ENCODE data around the gene C11orf42.

The C11orf42 gene

DNA sequence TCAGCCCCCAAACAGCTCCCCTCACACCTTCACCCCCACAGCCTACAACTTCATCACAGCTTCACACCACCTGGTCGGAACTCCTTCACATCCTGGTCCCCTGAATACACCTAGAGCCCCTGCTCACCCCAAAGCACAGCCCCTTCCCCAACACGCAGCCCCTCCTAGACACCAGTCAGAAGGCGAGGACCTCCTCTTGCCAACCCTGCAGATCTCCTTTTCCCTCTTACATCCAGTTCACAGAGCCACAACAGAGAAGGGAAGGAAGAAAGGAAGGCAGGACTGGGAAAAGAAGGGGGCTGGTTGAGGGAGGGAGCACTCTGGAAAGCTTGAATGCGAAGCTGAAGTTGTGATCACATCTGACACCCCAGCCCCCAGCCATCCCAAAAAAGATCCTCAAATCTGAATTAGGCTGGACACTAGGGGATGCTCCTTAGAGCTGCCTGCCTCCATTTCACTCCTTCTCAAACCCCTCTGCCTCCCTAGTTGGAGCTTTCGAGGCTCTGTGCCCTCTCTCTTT, 54.9 kb downstream of the C11orf42 start:
- DNase-seq: no peak
